Calu3 (cell line): ENCODE measurements around the gene NAA10. TPM values are rescaled to one million over a fixed set of nuclear protein-coding genes. Genes with fewer than 3 reads are reported as not detected.
A peak's percentile ranks its signal among the peaks of the same experiment; 100 is the strongest.

ENCODE experiments used
- BruUV-seq: library from RNA; stranded (reverse); fragments of 400-500 nt; replicated peaks from 2 replicates; lab custom pipeline; 2021; lab: Mats Ljungman, UMichigan
- CTCF ChIA-PET: fragments of 300-600 bp; sonication (Branson Sonifier 250); formaldehyde crosslinking; loops from one replicate; lab custom pipeline; 2022; ENCODE audit warnings: antibody characterized with exemption; lab: Charles Lee
- DNase-seq: peaks from one replicate; pipeline ENCODE4 v3.0.0; 2022
- H3K27ac Mint-ChIP-seq: one replicate; pipeline ENCODE4 v1.8.0; 2022; ENCODE audit warnings: mixed read lengths; ENCODE audit not compliant: unreplicated experiment
- H3K27me3 Mint-ChIP-seq: one replicate; pipeline ENCODE4 v1.8.0; 2022; ENCODE audit warnings: mixed read lengths; ENCODE audit not compliant: unreplicated experiment
- H3K36me3 Mint-ChIP-seq: one replicate; pipeline ENCODE4 v1.8.0; 2022; ENCODE audit warnings: mild to moderate bottlenecking, moderate library complexity, mixed read lengths; ENCODE audit not compliant: insufficient read depth, unreplicated experiment
- H3K4me1 Mint-ChIP-seq: one replicate; pipeline ENCODE4 v1.8.0; 2022; ENCODE audit warnings: mild to moderate bottlenecking, low read depth, mixed read lengths; ENCODE audit not compliant: unreplicated experiment
- H3K4me3 Mint-ChIP-seq: one replicate; pipeline ENCODE4 v1.8.0; 2022; ENCODE audit warnings: mild to moderate bottlenecking, low read depth, moderate library complexity, mixed read lengths; ENCODE audit not compliant: unreplicated experiment
- H3K9me3 Mint-ChIP-seq: one replicate; pipeline ENCODE4 v1.8.0; 2022; ENCODE audit warnings: low read depth, mixed read lengths; ENCODE audit not compliant: unreplicated experiment
- CTCF ChIP-seq: fragments of 200-600 bp; IDR thresholded peaks from one replicate; pipeline ENCODE4 v1.8.0; 2022; ENCODE audit warnings: antibody characterized with exemption; ENCODE audit not compliant: unreplicated experiment
- intact Hi-C: fragments of 100-400 bp; cut with micrococcal nuclease; formaldehyde crosslinking; loops from one replicate; pipeline ENCODE4 v1.10.0; 2022; ENCODE audit not compliant: unreplicated experiment
- total RNA-seq: library from RNA; stranded (reverse); gene quantifications from 2 replicates; pipeline ENCODE4 v1.2.3, GENCODE V29; 2022

NAA10 gene
- total RNA-seq, 1 experiment from 2014 or later: 139 TPM

GRCh38 chrX:153935326-153935851, 552 bp upstream of the NAA10 start:
- Mint-ChIP-seq H3K9me3 (no peaks in the 10 kb centered on the region), H3K27me3 (no peaks in the 10 kb centered on the region), H3K27ac (no peak overlapping the region), H3K4me3 (peak overlapping the region; percentile 67), H3K36me3 (peaks cover 39% of the 10 kb centered on the region), H3K4me1 (no peaks in the 10 kb centered on the region)
- CTCF ChIA-PET: no interaction called here
- no TSS peak for BruUV-seq
- no peak for TF ChIP-seq CTCF
- intact Hi-C loops: no loop called here
- no peak for DNase-seq

GRCh38 chrX:153934148-153934761, 582 bp downstream of the NAA10 start:
- Mint-ChIP-seq H3K4me1 (no peaks in the 10 kb centered on the region), H3K27me3 (no peaks in the 10 kb centered on the region), H3K27ac (peak overlapping the region; percentile 33), H3K9me3 (no peaks in the 10 kb centered on the region), H3K4me3 (peak overlapping the region; percentile 80), H3K36me3 (peaks cover 39% of the 10 kb centered on the region)
- CTCF ChIA-PET: interaction anchor here (1.2 kb wide), 1 partner anchor 13 kb away, joined by 3 read pairs; no protein-coding TSS in a partner anchor
- DNase-seq: no peak
- intact Hi-C loops: no loop called here
- TF ChIP-seq CTCF: no peak
- no TSS peak for BruUV-seq

- BruUV-seq: TSS peak; percentile 52
- CTCF ChIA-PET: interaction anchor here (1.2 kb wide), 1 partner anchor 13 kb away, joined by 3 read pairs; no protein-coding TSS in a partner anchor
- TF ChIP-seq CTCF: no peak
- Mint-ChIP-seq H3K4me1 (no peaks in the 10 kb centered on the region), H3K4me3 (peak overlapping the region; percentile 80), H3K36me3 (peaks cover 39% of the 10 kb centered on the region), H3K27ac (peak overlapping the region; percentile 33), H3K27me3 (no peaks in the 10 kb centered on the region), H3K9me3 (no peaks in the 10 kb centered on the region)
- intact Hi-C loops: no loop called here
- no peak for DNase-seq
These were observed 1.1 kb downstream of the NAA10 start for GRCh38 chrX:153933748-153934147.

- H3K4me1 Mint-ChIP-seq: peaks cover 1% of the 10 kb centered on the region
- no peaks in the 10 kb centered on the region for H3K9me3 Mint-ChIP-seq
- no peak for TF ChIP-seq CTCF
- CTCF ChIA-PET: no interaction called here
- H3K27ac Mint-ChIP-seq: no peak overlapping the region
- H3K36me3 Mint-ChIP-seq: peaks cover 52% of the 10 kb centered on the region
- BruUV-seq: no TSS peak
- no peak for DNase-seq
- H3K4me3 Mint-ChIP-seq: no peak overlapping the region
- no peaks in the 10 kb centered on the region for H3K27me3 Mint-ChIP-seq
- intact Hi-C loops: no loop called here
These were observed 2.5 kb downstream of the NAA10 start for GRCh38 chrX:153932220-153932915.
